GM20000 (cell line): ENCODE results near the gene ANKHD1.
"Not testable (repeated sequence)": the region's sequence is repeated elsewhere in the genome, so short reads cannot be mapped to it uniquely, and the experiment has no call there.

Experiments used
- DNase-seq: peaks from one replicate; pipeline ENCODE4 v3.0.0; 2012; ENCODE audit warnings: low spot score
- CTCF ChIP-seq: IDR thresholded peaks from 2 replicates; pipeline ENCODE4 v1.5.1; 2012; ENCODE audit warnings: mild to moderate bottlenecking, control low read depth; ENCODE audit errors: extremely low read depth, missing control alignments

The ANKHD1 gene

DNA sequence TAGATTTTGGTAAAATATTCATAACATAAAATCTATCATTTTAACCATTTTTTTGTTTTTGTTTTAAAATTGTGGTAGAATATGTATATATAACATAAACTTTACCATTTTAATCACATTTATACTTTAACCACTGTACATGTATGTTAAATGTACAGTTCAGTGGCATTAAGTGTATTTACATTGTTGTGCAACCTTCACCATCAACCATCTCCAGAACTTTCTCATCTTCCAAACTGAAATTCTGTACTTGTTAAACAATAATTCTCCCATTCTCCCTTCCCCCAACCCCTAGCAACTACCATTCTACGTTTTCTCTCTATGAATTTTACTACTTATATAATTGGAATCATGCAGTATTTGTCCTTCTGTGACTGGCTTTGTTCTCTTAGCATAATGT is 11.6 kb downstream of the ANKHD1 start:
- TF ChIP-seq CTCF: no peak

GRCh38 chr5:140417235-140417634 is 15.6 kb downstream of the ANKHD1 start:
- no peak for DNase-seq
- TF ChIP-seq CTCF: no peak

More for the DNA sequence above, 11.6 kb downstream of the ANKHD1 start:
- no peak for DNase-seq

GRCh38 chr5:140418862-140419520 is 17.4 kb downstream of the ANKHD1 start:
- DNase-seq: no peak
- TF ChIP-seq CTCF: no peak

DNA sequence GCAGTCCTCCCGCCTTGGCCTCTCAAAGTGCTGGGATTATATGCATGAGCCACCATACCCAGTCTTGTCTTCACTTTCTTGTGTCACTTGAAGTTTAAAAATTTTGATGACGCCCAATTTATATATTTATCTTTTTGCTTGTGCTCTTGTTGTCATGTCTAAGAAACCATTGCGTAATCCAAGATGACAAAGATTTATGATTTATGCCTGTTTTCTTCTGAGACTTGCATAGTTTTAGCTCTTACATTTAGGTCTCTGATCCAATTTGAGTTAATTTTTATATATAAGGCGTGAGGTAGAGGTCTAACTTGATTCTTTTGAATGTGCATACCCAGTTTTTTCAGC is 18.6 kb downstream of the ANKHD1 start:
- TF ChIP-seq CTCF: no peak
- no peak for DNase-seq

- no peak for TF ChIP-seq CTCF
- DNase-seq: no peak
Measured at GRCh38 chr5:140420665-140421361, 19.2 kb downstream of the ANKHD1 start.

DNA sequence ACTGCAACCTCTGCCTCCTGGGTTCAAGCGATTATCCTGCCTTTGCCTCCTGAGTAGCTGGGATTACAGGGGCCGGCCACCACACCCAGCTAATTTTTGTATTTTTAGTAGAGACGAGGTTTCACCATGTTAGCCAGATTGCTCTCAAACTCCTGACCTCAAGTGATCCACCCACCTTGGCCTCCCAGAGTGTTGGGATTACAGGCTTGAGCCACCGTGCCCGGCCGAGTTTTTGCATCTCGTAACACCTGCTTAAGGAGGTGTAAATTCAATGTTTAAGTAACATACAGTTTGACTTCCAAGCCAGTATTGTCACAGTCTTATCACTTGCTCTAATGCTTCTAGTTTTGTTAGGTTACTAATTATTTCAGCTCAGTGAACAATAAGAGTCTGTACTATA is 19.7 kb downstream of the ANKHD1 start:
- DNase-seq: not testable (repeated sequence)

- no peak for DNase-seq
- TF ChIP-seq CTCF: no peak
Measured at GRCh38 chr5:140423609-140424008, 22.0 kb downstream of the ANKHD1 start.

- no peak for DNase-seq
- no peak for TF ChIP-seq CTCF
Measured at GRCh38 chr5:140424135-140424534, 22.5 kb downstream of the ANKHD1 start.

DNA sequence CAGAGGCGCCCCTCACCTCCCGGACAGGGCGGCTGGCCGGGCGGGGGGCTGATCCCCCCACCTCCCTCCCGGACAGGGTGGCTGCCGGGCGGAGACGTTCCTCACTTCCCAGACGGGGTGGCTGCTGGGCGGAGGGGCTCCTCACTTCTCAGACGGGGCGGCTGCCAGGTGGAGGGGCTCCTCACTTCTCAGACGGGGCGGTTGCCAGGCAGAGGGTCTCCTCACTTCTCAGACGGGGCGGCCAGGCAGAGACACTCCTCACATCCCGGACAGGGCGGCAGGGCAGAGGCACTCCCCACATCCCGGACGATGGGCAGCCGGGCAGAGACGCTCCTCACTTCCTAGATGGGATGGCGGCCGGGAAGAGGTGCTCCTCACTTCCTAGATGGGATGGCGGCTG is 26.1 kb downstream of the ANKHD1 start:
- not testable (repeated sequence) for DNase-seq
